Measurements from ENCODE around the gene ZNF316.

ZNF316 gene

DNA sequence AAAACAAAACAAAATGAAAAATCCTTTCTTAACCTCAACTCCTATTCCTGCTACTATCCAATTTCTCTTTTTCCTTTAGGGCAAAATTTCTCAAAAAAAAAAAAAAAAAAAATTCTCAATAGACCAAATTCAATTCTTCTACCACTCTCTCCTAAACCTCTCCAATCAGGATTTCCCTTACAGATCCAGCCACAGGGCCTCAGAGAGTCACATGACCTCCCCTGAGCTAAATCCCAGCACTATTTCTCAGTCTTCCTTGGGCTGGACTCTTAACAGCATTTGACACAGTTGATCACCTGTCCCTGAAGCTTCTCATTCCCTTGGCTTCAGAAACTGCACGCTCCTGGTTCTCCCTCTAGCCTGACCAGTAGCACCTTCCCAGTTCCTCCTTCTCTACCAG lies 64.7 kb downstream of the ZNF316 start:
- no peak for DNase-seq

Measured in fibroblast of skin of right biceps (primary cell).